Lung (tissue), 12 donors: ENCODE measurements around the gene ZRANB1. TPM values are rescaled to one million over a fixed set of nuclear protein-coding genes. Genes with fewer than 3 reads are reported as not detected.
A peak's percentile ranks its signal among the peaks of the same experiment; 100 is the strongest.

Experiments
- ATAC-seq: fragments of 200-7000 bp; cut with Tn5 transposase; one replicate; pipeline ENCODE4 v1.9.1; 2020; ENCODE audit warnings: moderate number of reproducible peaks; ENCODE audit not compliant: insufficient read depth, low FRiP score
- DNase-seq, 3 donors: peaks; one replicate each; pipeline ENCODE4 v3.0.0-alpha.2; 2013 to 2017
- H3K27ac ChIP-seq, 2 donors: one replicate each; pipeline ENCODE4 v1.5.1; 2013; ENCODE audit warnings: mild to moderate bottlenecking in 2 of 2, moderate library complexity in 2 of 2, control low read depth in 1 of 2, inconsistent platforms in 1 of 2, low read depth in 1 of 2, low read length in 1 of 2
- H3K27me3 ChIP-seq, 3 donors: one replicate each; pipeline ENCODE4 v1.5.1; 2013; ENCODE audit warnings: low read length in 2 of 3; ENCODE audit not compliant: control insufficient read depth in 3 of 3, insufficient read depth in 3 of 3
- H3K36me3 ChIP-seq, 4 donors: one replicate each; pipeline ENCODE4 v1.5.1; 2013; ENCODE audit warnings: low read length in 4 of 4, mild to moderate bottlenecking in 1 of 4, moderate library complexity in 1 of 4; ENCODE audit not compliant: control insufficient read depth in 4 of 4, insufficient read depth in 4 of 4
- H3K4me1 ChIP-seq, 5 donors: one replicate each; pipeline ENCODE4 v1.5.1; 2013; ENCODE audit warnings: low read length in 5 of 5, mild to moderate bottlenecking in 2 of 5, moderate library complexity in 1 of 5; ENCODE audit not compliant: control insufficient read depth in 5 of 5, insufficient read depth in 5 of 5
- H3K4me3 ChIP-seq: one replicate; pipeline ENCODE4 v1.5.1; 2013; ENCODE audit warnings: mild to moderate bottlenecking, control low read depth, moderate library complexity
- H3K9ac ChIP-seq, 2 donors: one replicate each; pipeline ENCODE4 v1.5.1; 2013; ENCODE audit warnings: low read length in 2 of 2, control low read depth in 1 of 2; ENCODE audit not compliant: insufficient read depth in 1 of 2
- H3K9me3 ChIP-seq, 4 donors: one replicate each; pipeline ENCODE4 v1.5.1; 2013; ENCODE audit warnings: low read length in 3 of 4, mild to moderate bottlenecking in 1 of 4, moderate library complexity in 1 of 4; ENCODE audit not compliant: control insufficient read depth in 4 of 4, insufficient read depth in 3 of 4
- WGBS, 2 donors: extraction: QIAGEN DNeasy Blood & Tissue Kit; methylation state at CpG; one replicate each; pipeline ENCODE4 v1.1.7; 2013; 5-methylcytosine and 5-hydroxymethylcytosine counted together
- polyA plus RNA-seq, 2 donors: library from polyadenylated mRNA; stranded (reverse); fragments of 200-250 nt; gene quantifications; one replicate each; pipeline ENCODE4 v1.2.1, GENCODE V29; 2013
- total RNA-seq, 2 donors: library from RNA; depleted of rRNA in 1 of 2; stranded (reverse); fragments of >200 nt in 1 of 2; gene quantifications; one replicate each; pipeline ENCODE4 v1.2.1, GENCODE V29; 2014 to 2021
- TF ChIP-seq, protein P1 (sequence below): IDR thresholded peaks from 2 replicates; pipeline ENCODE4 v1.5.1; 2012; ENCODE audit warnings: mild to moderate bottlenecking; ENCODE audit errors: control extremely low read depth, extremely low read depth
- donor health status: control.
- donor health status: control.
- donor health status: Bipolar disorder and iron deficiency.
- donor health status: healthy.
- donor health status: DM: yes; HTN: yes; CAD: no.

Gene ZRANB1
- total and polyA plus RNA-seq, 4 donors, result 6.3 to 45.5 (median 10.8) TPM

DNA sequence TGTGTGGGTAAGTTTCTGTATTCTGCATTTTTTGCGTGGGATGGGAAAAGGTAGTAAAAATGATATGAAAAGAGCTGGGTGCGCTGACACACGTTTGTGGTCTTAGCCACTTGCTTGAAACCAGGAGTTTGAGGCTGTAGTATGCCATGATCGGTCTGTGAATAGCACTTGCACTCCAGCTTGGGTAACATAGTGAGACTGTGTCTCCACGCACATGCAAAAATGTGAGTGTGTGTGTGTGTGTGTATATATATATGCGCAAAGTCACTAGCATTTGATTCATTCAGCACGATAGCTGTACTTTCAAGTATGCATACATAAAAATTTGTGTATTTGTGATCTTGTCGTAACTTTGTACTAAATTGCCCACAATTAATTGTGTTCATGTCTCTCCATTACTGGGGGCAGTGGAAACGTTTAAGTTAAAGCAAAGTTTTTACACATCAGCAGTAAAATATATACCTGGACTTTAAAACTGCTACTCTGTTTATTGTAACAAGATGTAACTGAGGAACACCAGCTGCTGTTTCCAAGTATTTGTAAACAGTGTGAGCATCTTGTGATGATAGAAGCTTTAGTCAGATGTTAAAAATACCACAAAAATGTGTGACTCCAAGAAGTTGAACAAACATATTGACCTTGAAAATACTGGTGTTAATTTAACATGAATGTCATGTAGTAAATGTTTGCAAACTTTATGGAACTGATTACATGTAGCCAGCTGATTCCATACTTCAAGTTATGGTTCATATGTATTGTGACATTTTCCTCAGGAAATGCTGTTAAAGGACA is 1.6 kb downstream of the ZRANB1 start:
- Histone ChIP-seq H3K36me3 (peaks cover 0 to 6% (median 0%) of the 10 kb centered on the region in 4 donors), H3K9me3 (no peaks in the 10 kb centered on the region), H3K4me1 (peaks cover 6 to 37% (median 22%) of the 10 kb centered on the region in 5 donors), H3K27me3 (no peaks in the 10 kb centered on the region), H3K4me3 (no peak overlapping the region), H3K9ac (peak overlapping the region in 1 of 2 donors; percentile 13), H3K27ac (peak overlapping the region in 1 of 2 donors; percentile 79)
- no peak for ATAC-seq
- DNase-seq, result peak in 2 of 3 donors; percentile 57 to 74
- TF ChIP-seq, protein P1, sequence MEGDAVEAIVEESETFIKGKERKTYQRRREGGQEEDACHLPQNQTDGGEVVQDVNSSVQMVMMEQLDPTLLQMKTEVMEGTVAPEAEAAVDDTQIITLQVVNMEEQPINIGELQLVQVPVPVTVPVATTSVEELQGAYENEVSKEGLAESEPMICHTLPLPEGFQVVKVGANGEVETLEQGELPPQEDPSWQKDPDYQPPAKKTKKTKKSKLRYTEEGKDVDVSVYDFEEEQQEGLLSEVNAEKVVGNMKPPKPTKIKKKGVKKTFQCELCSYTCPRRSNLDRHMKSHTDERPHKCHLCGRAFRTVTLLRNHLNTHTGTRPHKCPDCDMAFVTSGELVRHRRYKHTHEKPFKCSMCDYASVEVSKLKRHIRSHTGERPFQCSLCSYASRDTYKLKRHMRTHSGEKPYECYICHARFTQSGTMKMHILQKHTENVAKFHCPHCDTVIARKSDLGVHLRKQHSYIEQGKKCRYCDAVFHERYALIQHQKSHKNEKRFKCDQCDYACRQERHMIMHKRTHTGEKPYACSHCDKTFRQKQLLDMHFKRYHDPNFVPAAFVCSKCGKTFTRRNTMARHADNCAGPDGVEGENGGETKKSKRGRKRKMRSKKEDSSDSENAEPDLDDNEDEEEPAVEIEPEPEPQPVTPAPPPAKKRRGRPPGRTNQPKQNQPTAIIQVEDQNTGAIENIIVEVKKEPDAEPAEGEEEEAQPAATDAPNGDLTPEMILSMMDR, result no peak
- WGBS, 2 donors, result 82 to 83% methylated on average over 9 of the region's 9 CpGs

- WGBS, 2 donors, result 51 to 77% methylated on average over 2 of the region's 2 CpGs
- peaks cover 0 to 8% (median 2%) of the 10 kb centered on the region in 4 donors for H3K36me3 ChIP-seq
- no peak overlapping the region for H3K4me3 ChIP-seq
- ATAC-seq (no peak), DNase-seq (no peak)
- H3K27ac ChIP-seq, result peak overlapping the region in 1 of 2 donors; percentile 76
- no peaks in the 10 kb centered on the region for H3K27me3 ChIP-seq
- TF ChIP-seq, protein P1, result no peak
- no peak overlapping the region for H3K9ac ChIP-seq
- peaks cover 6 to 37% (median 22%) of the 10 kb centered on the region in 5 donors for H3K4me1 ChIP-seq
- no peaks in the 10 kb centered on the region for H3K9me3 ChIP-seq
These were observed 3.1 kb downstream of the ZRANB1 start for GRCh38 chr10:124944982-124945381.

DNA sequence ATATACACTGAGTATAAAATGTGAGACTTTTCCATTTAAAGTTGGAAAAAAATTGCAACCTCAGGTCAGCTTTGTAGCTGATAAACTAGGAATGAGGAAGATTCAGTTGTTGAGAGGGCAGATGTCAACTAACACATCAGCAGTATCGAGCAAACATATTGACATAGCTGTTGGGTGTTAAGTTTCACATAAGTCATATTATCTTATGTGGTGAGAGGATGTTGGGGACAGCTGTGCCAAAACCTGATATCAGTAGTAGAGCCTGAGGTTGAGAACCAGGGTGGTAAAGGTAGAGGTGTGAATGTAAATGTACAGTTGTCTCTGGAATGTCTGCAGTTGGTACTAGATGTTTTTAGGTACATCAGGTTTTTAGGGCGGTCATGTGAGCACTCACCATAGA is 5.0 kb downstream of the ZRANB1 start:
- Histone ChIP-seq H3K27me3 (no peaks in the 10 kb centered on the region), H3K9ac (no peak overlapping the region), H3K4me3 (no peak overlapping the region), H3K4me1 (peaks cover 6 to 40% (median 22%) of the 10 kb centered on the region in 5 donors), H3K36me3 (peaks cover 0 to 8% (median 2%) of the 10 kb centered on the region in 4 donors), H3K9me3 (no peaks in the 10 kb centered on the region), H3K27ac (peak overlapping the region in 1 of 2 donors; percentile 48)
- WGBS, 2 donors, result 71 to 80% methylated on average over 2 of the region's 2 CpGs
- TF ChIP-seq, protein P1, result no peak
- DNase-seq (no peak), ATAC-seq (no peak)
